ENCODE data around the gene NECAB3. TPM values are rescaled to one million over a fixed set of nuclear protein-coding genes. Genes with fewer than 3 reads are reported as not detected.

NECAB3 gene
- total and polyA plus RNA-seq, 4 donors, result 10.5 to 14.8 (median 11.1) TPM

DNA sequence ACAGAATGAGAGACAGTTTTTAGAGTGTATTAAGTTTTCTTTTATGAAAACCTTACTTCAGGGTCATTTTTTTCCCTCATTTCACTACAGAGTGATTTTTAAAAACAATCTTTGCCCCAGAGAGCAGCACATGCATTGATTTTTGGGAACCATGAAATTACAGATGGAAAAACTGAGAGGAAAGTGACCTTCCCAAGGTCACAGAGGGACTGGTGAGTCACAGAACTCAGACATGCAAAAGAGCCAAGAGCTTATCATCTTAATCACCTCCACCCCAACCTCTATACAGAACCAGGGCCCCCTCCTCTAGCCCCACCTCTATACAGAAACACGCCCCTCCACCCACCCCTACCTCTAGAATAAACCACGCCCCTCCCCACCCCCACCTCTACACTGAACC, 35.2 kb upstream of the NECAB3 start:
- DNase-seq (ENCODE audit: low spot score), result no peak

DNA sequence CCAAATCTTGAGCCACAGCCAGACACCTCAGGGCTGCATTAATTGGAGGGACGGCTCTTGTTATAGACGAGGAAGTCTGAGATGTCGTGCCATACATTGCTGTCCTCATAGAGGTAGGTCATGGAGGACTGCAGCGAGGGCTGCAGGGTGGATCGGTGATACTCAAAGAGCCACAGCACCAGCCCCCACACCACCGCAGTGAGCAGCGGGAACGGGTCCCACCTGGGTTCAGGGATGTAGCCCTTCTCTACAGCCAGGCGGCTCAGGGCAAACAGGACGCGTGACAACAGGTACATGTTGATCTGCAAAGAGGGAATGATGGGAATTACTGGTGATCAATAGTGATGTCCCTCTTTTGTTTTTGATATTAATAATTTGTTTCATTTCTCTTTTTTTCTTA, 33.4 kb upstream of the NECAB3 start:
- H3K9ac ChIP-seq (ENCODE audit: low read depth in 1 of 2, low read length in 2 of 2), result no peak overlapping the region
- H3K27me3 ChIP-seq (ENCODE audit: control insufficient read depth in 4 of 4, insufficient read depth in 4 of 4, low read length in 3 of 4), result no peaks in the 10 kb centered on the region
- H3K9me3 ChIP-seq (ENCODE audit: control insufficient read depth in 4 of 4, low read length in 3 of 4), result no peaks in the 10 kb centered on the region
- H3K27ac ChIP-seq (ENCODE audit: low read depth in 1 of 2, low read length in 2 of 2), result no peak overlapping the region
- DNase-seq (ENCODE audit: low spot score), result no peak
- no peak overlapping the region for H3K4me3 ChIP-seq (ENCODE audit: low read depth in 1 of 3, low read length in 3 of 3)
- H3K36me3 ChIP-seq (ENCODE audit: control insufficient read depth in 4 of 4, insufficient read depth in 3 of 4, low read depth in 1 of 4, low read length in 3 of 4), result peaks cover 4 to 22% (median 8%) of the 10 kb centered on the region in 4 donors
- 96% methylated on average over 11 of the region's 11 CpGs for WGBS
- peaks cover 0 to 6% (median 5%) of the 10 kb centered on the region in 4 donors for H3K4me1 ChIP-seq (ENCODE audit: control insufficient read depth in 4 of 4, insufficient read depth in 4 of 4, low read length in 3 of 4)
- TF ChIP-seq FOXA2 (IDR thresholded peaks at IDR 0.05), result no peak
- TF ChIP-seq YY1 (IDR thresholded peaks at IDR 0.05), result no peak
- TF ChIP-seq, protein P1, sequence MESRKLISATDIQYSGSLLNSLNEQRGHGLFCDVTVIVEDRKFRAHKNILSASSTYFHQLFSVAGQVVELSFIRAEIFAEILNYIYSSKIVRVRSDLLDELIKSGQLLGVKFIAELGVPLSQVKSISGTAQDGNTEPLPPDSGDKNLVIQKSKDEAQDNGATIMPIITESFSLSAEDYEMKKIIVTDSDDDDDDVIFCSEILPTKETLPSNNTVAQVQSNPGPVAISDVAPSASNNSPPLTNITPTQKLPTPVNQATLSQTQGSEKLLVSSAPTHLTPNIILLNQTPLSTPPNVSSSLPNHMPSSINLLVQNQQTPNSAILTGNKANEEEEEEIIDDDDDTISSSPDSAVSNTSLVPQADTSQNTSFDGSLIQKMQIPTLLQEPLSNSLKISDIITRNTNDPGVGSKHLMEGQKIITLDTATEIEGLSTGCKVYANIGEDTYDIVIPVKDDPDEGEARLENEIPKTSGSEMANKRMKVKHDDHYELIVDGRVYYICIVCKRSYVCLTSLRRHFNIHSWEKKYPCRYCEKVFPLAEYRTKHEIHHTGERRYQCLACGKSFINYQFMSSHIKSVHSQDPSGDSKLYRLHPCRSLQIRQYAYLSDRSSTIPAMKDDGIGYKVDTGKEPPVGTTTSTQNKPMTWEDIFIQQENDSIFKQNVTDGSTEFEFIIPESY (IDR thresholded peaks at IDR 0.05), result no peak
- TF ChIP-seq ATF3 (IDR thresholded peaks at IDR 0.05), result no peak
- no peak for TF ChIP-seq GABPA (IDR thresholded peaks at IDR 0.05 in 1 of 2, conservative IDR thresholded peaks at IDR 0.05 in 1 of 2)
- TF ChIP-seq RXRA (IDR thresholded peaks at IDR 0.05), result no peak
- TF ChIP-seq HNF4A (conservative IDR thresholded peaks at IDR 0.05), result no peak
- no peak for TF ChIP-seq RAD21 (IDR thresholded peaks at IDR 0.05)
- TF ChIP-seq CTCF (IDR thresholded peaks at IDR 0.05; ENCODE audit: low read depth, low read length, missing input control), result no peak
- TF ChIP-seq SP1 (IDR thresholded peaks at IDR 0.05), result no peak
- TF ChIP-seq REST (IDR thresholded peaks at IDR 0.05), result no peak
- TF ChIP-seq FOXA1 (IDR thresholded peaks at IDR 0.05), result no peak
- no peak for TF ChIP-seq JUND (IDR thresholded peaks at IDR 0.05)
- no peak for TF ChIP-seq TAF1 (conservative IDR thresholded peaks at IDR 0.05)
- no peak for TF ChIP-seq NR2F2 (IDR thresholded peaks at IDR 0.05)
- TF ChIP-seq EGR1 (IDR thresholded peaks at IDR 0.05; ENCODE audit: low read depth in 2 of 2), result no peak
- no peak for TF ChIP-seq HNF4G (IDR thresholded peaks at IDR 0.05)
- TF ChIP-seq, protein P2, sequence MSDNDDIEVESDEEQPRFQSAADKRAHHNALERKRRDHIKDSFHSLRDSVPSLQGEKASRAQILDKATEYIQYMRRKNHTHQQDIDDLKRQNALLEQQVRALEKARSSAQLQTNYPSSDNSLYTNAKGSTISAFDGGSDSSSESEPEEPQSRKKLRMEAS (IDR thresholded peaks at IDR 0.05), result no peak

More for the DNA sequence above, 35.2 kb upstream of the NECAB3 start:
- no peak overlapping the region for H3K27ac ChIP-seq (ENCODE audit: low read depth in 1 of 2, low read length in 2 of 2)
- no peaks in the 10 kb centered on the region for H3K27me3 ChIP-seq (ENCODE audit: control insufficient read depth in 4 of 4, insufficient read depth in 4 of 4, low read length in 3 of 4)
- H3K4me1 ChIP-seq (ENCODE audit: control insufficient read depth in 4 of 4, insufficient read depth in 4 of 4, low read length in 3 of 4), result no peaks in the 10 kb centered on the region
- H3K36me3 ChIP-seq (ENCODE audit: control insufficient read depth in 4 of 4, insufficient read depth in 3 of 4, low read depth in 1 of 4, low read length in 3 of 4), result peaks cover 4 to 33% (median 13%) of the 10 kb centered on the region in 4 donors
- H3K9me3 ChIP-seq (ENCODE audit: control insufficient read depth in 4 of 4, low read length in 3 of 4), result no peaks in the 10 kb centered on the region
- TF ChIP-seq FOXA2 (IDR thresholded peaks at IDR 0.05) (no peak), ATF3 (IDR thresholded peaks at IDR 0.05) (no peak), RAD21 (IDR thresholded peaks at IDR 0.05) (no peak), FOXA1 (IDR thresholded peaks at IDR 0.05) (no peak), HNF4A (conservative IDR thresholded peaks at IDR 0.05) (no peak), RXRA (IDR thresholded peaks at IDR 0.05) (no peak)
- TF ChIP-seq, protein P1 (IDR thresholded peaks at IDR 0.05), result no peak
- WGBS, result 95% methylated on average over 2 of the region's 2 CpGs
- H3K4me3 ChIP-seq (ENCODE audit: low read depth in 1 of 3, low read length in 3 of 3), result no peak overlapping the region
- H3K9ac ChIP-seq (ENCODE audit: low read depth in 1 of 2, low read length in 2 of 2), result no peak overlapping the region
